Measurements from ENCODE around the gene ZDHHC3. TPM values are rescaled to one million over a fixed set of nuclear protein-coding genes. Genes with fewer than 3 reads are reported as not detected.

Gene ZDHHC3, protein sequence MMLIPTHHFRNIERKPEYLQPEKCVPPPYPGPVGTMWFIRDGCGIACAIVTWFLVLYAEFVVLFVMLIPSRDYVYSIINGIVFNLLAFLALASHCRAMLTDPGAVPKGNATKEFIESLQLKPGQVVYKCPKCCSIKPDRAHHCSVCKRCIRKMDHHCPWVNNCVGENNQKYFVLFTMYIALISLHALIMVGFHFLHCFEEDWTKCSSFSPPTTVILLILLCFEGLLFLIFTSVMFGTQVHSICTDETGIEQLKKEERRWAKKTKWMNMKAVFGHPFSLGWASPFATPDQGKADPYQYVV
- 84.9 and 85.6 TPM in 2 replicates for total RNA-seq

DNA sequence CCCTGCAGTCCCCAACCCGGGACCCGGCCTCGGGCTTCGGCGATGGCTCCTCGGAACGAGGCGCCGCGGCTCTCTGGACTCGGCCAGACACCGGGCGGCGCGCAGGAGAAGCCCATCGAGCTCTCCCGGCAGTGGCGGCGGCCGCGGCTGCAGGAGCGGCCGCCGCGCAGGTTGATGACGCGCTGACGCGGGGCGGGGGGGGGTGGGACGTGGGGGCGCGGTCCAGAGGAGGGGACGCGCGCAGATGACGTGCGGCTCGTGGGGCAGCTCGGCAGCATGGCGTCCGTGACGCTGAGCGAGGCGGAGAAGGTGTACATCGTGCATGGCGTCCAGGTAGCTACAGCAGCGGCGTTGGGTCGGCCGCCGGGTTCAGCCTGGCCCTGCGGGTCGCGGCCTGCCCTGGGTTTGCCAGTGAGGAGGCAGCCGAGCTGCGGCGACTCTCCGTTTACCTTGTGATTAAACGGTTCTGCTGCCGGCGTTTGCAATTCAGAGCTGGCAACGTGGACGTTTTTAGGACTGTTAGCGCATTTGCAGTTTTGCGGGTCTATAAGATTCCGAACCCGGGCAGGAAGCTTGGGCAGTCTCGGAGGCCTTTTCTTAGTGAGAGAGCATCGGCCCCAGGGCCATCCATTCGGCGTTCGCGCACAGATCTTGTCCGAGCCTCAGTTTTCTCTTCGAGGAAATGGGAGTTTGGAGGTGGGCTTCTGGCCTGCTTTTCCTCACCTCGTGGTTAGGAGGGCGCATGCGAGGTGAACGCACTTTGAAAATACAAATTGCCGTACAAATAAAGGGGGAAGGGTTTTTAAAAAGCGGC, at the start of gene ZDHHC3, which contains the start of gene EXOSC7:
Gene ZDHHC3 (minus strand): TSS at position 173 of the 814 bp plus-strand sequence. CDS start 16,738 bp downstream, outside the sequence.
Gene EXOSC7 (plus strand): TSS at position 243 of the 814 bp plus-strand sequence. CDS start 34 bp downstream, at position 277.

Other genes with a start within 250 kb of the ZDHHC3 start
- 7.0 and 10.4 TPM in 2 replicates for gene ZNF501, start 246.5 kb downstream of the ZDHHC3 start, total RNA-seq
- 22.5 and 23.5 TPM in 2 replicates for gene KIAA1143, start 214.6 kb downstream of the ZDHHC3 start, total RNA-seq
- gene KIF15, start 214.4 kb downstream of the ZDHHC3 start, total RNA-seq, result 1.3 and 1.8 TPM in 2 replicates
- 14.0 and 14.8 TPM in 2 replicates for gene TMEM42, start 114.3 kb downstream of the ZDHHC3 start, total RNA-seq
- not detected in 2 replicates for gene TGM4, start 101.6 kb downstream of the ZDHHC3 start, total RNA-seq
- gene EXOSC7, start 70 bp upstream of the ZDHHC3 start, total RNA-seq, result 31.5 and 51.4 TPM in 2 replicates
- gene CLEC3B, start 50.1 kb upstream of the ZDHHC3 start, total RNA-seq, result 8.5 and 9.9 TPM in 2 replicates
- gene CDCP1, start 170.2 kb upstream of the ZDHHC3 start, total RNA-seq, result 31.5 and 39.8 TPM in 2 replicates

All from hair follicle dermal papilla cell (primary cell).